NCI-H1417 (cell line): ENCODE data around the gene EP400.
"Not testable (repeated sequence)": the region's sequence is repeated elsewhere in the genome, so short reads cannot be mapped to it uniquely, and the experiment has no call there.

Source experiments
- DNase-seq, 3 experiments: peaks; one replicate each; lab custom pipeline; 2025; lab: John Stamatoyannopoulos, UW

EP400 gene

GRCh38 chr12:132045751-132046150 is 96.0 kb downstream of the EP400 start:
- no peak for DNase-seq

GRCh38 chr12:132046561-132046960 is 96.8 kb downstream of the EP400 start:
- DNase-seq = no peak

- DNase-seq = not testable (repeated sequence)
These were observed 97.9 kb downstream of the EP400 start for GRCh38 chr12:132047630-132048029.

- DNase-seq = no peak
These were observed 99.7 kb downstream of the EP400 start for GRCh38 chr12:132049442-132049841.

- no peak for DNase-seq
These were observed 100.1 kb downstream of the EP400 start for GRCh38 chr12:132049876-132050275.

GRCh38 chr12:132051718-132052117 is 102.0 kb downstream of the EP400 start:
- DNase-seq = peak in 1 of 3 experiments; percentile 34

GRCh38 chr12:132052196-132052932 is 102.6 kb downstream of the EP400 start:
- peak in 1 of 3 experiments; percentile 30 for DNase-seq

GRCh38 chr12:132053338-132054330 is 103.9 kb downstream of the EP400 start:
- DNase-seq = no peak

GRCh38 chr12:132054983-132055382 is 105.2 kb downstream of the EP400 start:
- DNase-seq = no peak

- no peak for DNase-seq
These were observed 105.9 kb downstream of the EP400 start for GRCh38 chr12:132055535-132056096.

- no peak for DNase-seq
These were observed 106.6 kb downstream of the EP400 start for GRCh38 chr12:132056320-132056719.

GRCh38 chr12:132056951-132057350 is 107.2 kb downstream of the EP400 start:
- no peak for DNase-seq

GRCh38 chr12:132057691-132058090 is 107.9 kb downstream of the EP400 start:
- no peak for DNase-seq

- DNase-seq = no peak
These were observed 111.5 kb downstream of the EP400 start for GRCh38 chr12:132061197-132061596.

GRCh38 chr12:132061641-132062430 is 112.1 kb downstream of the EP400 start:
- DNase-seq = no peak

GRCh38 chr12:132062481-132062880 is 112.7 kb downstream of the EP400 start:
- DNase-seq = no peak

GRCh38 chr12:132063491-132063890 is 113.7 kb downstream of the EP400 start:
- DNase-seq = no peak

GRCh38 chr12:132064631-132065030 is 114.9 kb downstream of the EP400 start:
- DNase-seq = no peak

GRCh38 chr12:132065203-132065602 is 115.5 kb downstream of the EP400 start:
- DNase-seq = no peak

- DNase-seq = no peak
These were observed 116.0 kb downstream of the EP400 start for GRCh38 chr12:132065609-132066344.

GRCh38 chr12:132066345-132066685 is 116.6 kb downstream of the EP400 start:
- DNase-seq = no peak
